ENCODE data around the gene ATP5F1D. TPM values are rescaled to one million over a fixed set of nuclear protein-coding genes. Genes with fewer than 3 reads are reported as not detected.

Gene ATP5F1D
- total and polyA plus RNA-seq, 2 of the 13 experiments (the other 11 are each of a cell fraction or from before 2014, with no cell fraction given): 39.4 to 78.7 TPM

DNA sequence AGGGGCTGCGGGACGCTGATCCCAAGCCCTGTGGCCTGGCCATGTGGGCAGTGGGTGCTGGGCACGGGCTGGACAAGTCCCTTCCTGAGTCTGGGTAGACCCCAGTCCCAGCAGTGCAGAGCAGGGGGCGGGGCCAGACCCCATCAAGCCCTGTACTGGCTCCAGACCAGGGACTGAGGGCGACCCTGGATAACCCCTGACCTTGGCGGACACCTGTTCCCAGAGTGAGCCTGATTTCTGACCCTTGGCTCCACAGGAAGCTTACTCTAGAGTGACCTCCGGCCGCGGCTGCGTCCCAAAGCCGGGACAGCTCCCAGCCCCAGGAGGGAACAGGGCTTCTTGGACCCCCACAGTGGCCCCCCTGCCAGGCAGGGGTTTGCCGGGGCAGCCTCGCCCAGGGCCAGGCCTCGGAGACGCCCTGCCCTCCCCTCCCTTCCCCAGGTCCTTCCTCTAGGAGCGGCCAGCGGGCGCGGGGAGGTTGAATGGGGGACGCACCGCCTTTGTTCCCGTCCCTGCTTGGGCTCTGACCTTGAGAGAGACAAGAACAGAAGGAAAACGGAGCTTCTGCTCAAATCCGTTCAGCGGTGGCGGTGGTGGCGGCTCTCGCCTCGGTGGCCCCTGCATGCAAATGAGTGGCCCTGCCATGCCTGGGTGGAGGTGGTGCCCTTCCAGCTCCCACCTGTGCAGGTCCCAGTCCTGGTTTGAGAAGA is 41.8 kb downstream of the ATP5F1D start (continued):
- TF ChIP-seq, protein P1, sequence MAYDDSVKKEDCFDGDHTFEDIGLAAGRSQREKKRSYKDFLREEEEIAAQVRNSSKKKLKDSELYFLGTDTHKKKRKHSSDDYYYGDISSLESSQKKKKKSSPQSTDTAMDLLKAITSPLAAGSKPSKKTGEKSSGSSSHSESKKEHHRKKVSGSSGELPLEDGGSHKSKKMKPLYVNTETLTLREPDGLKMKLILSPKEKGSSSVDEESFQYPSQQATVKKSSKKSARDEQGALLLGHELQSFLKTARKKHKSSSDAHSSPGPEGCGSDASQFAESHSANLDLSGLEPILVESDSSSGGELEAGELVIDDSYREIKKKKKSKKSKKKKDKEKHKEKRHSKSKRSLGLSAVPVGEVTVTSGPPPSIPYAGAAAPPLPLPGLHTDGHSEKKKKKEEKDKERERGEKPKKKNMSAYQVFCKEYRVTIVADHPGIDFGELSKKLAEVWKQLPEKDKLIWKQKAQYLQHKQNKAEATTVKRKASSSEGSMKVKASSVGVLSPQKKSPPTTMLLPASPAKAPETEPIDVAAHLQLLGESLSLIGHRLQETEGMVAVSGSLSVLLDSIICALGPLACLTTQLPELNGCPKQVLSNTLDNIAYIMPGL (CRISPR knock-in tag; IDR thresholded peaks at IDR 0.05; ENCODE audit: borderline replicate concordance in 1 of 2, low read depth in 1 of 2): peak in 1 of 2 experiments; percentile 55; a peak in 2 of 4 replicates
- TF ChIP-seq ZKSCAN8 (CRISPR knock-in tag; IDR thresholded peaks at IDR 0.05; ENCODE audit: borderline replicate concordance) (no peak), NR2F2 (IDR thresholded peaks at IDR 0.05; ENCODE audit: borderline replicate concordance, low read depth) (peak; percentile 93), ATAD3A (CRISPR knock-in tag; IDR thresholded peaks at IDR 0.05) (no peak), YY1 (IDR thresholded peaks at IDR 0.05; ENCODE audit: insufficient read depth, insufficient replicate concordance, low read depth, low read length) (peak; percentile 38), ZNF264 (CRISPR knock-in tag; IDR thresholded peaks at IDR 0.05) (no peak), RCOR2 (CRISPR knock-in tag; IDR thresholded peaks at IDR 0.05) (0 out of 2 replicates have a peak, but pooled peaks have one; percentile 47), ZBTB7A (CRISPR knock-in tag; IDR thresholded peaks at IDR 0.05) (peak; percentile 86), FOXJ3 (CRISPR knock-in tag; IDR thresholded peaks at IDR 0.05; ENCODE audit: borderline replicate concordance) (0 out of 2 replicates have a peak, but pooled peaks have one; percentile 19), ZNF350 (CRISPR knock-in tag; IDR thresholded peaks at IDR 0.05; ENCODE audit: borderline replicate concordance, low read depth) (peak; percentile 42; the same call in 1 of the 2 replicates), GABPB1 (CRISPR knock-in tag; IDR thresholded peaks at IDR 0.05) (peak; percentile 71; the same call in 1 of the 2 replicates), NR1H2 (CRISPR knock-in tag; IDR thresholded peaks at IDR 0.05; ENCODE audit: borderline replicate concordance, low read depth) (peak; percentile 94; the same call in 1 of the 2 replicates), POLR2G (IDR thresholded peaks at IDR 0.05; ENCODE audit: low read depth, low read length) (no peak; the same call in 1 of the 2 replicates), AGO2 (optimal IDR thresholded peaks at IDR 0.05; ENCODE audit: low read depth, low read length) (peak; percentile 10), CBX1 (IDR thresholded peaks at IDR 0.05; ENCODE audit: low read depth) (no peak), HMG20A (CRISPR knock-in tag; IDR thresholded peaks at IDR 0.05; ENCODE audit: borderline replicate concordance) (peak; percentile 55; the same call in 1 of the 2 replicates), DR1 (CRISPR knock-in tag; IDR thresholded peaks at IDR 0.05) (0 out of 2 replicates have a peak, but pooled peaks have one; percentile 12), ZBTB38 (CRISPR knock-in tag; IDR thresholded peaks at IDR 0.05) (no peak), ZC3H13 (CRISPR knock-in tag; IDR thresholded peaks at IDR 0.05) (no peak), HNRNPH1 (optimal IDR thresholded peaks at IDR 0.05; ENCODE audit: low read depth, low read length) (no peak), ESRRA (CRISPR knock-in tag; IDR thresholded peaks at IDR 0.05; ENCODE audit: low read depth) (peak; percentile 97)
- TF ChIP-seq, protein P2, sequence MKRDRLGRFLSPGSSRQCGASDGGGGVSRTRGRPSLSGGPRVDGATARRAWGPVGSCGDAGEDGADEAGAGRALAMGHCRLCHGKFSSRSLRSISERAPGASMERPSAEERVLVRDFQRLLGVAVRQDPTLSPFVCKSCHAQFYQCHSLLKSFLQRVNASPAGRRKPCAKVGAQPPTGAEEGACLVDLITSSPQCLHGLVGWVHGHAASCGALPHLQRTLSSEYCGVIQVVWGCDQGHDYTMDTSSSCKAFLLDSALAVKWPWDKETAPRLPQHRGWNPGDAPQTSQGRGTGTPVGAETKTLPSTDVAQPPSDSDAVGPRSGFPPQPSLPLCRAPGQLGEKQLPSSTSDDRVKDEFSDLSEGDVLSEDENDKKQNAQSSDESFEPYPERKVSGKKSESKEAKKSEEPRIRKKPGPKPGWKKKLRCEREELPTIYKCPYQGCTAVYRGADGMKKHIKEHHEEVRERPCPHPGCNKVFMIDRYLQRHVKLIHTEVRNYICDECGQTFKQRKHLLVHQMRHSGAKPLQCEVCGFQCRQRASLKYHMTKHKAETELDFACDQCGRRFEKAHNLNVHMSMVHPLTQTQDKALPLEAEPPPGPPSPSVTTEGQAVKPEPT (CRISPR knock-in tag; IDR thresholded peaks at IDR 0.05; ENCODE audit: low read depth): no peak
- TF ChIP-seq, protein P3, sequence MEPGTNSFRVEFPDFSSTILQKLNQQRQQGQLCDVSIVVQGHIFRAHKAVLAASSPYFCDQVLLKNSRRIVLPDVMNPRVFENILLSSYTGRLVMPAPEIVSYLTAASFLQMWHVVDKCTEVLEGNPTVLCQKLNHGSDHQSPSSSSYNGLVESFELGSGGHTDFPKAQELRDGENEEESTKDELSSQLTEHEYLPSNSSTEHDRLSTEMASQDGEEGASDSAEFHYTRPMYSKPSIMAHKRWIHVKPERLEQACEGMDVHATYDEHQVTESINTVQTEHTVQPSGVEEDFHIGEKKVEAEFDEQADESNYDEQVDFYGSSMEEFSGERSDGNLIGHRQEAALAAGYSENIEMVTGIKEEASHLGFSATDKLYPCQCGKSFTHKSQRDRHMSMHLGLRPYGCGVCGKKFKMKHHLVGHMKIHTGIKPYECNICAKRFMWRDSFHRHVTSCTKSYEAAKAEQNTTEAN (CRISPR knock-in tag; conservative IDR thresholded peaks at IDR 0.05): 0 out of 2 replicates have a peak, but pooled peaks have one; percentile 23
- TF ChIP-seq, protein P4, sequence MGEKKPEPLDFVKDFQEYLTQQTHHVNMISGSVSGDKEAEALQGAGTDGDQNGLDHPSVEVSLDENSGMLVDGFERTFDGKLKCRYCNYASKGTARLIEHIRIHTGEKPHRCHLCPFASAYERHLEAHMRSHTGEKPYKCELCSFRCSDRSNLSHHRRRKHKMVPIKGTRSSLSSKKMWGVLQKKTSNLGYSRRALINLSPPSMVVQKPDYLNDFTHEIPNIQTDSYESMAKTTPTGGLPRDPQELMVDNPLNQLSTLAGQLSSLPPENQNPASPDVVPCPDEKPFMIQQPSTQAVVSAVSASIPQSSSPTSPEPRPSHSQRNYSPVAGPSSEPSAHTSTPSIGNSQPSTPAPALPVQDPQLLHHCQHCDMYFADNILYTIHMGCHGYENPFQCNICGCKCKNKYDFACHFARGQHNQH (CRISPR knock-in tag; IDR thresholded peaks at IDR 0.05): no peak

All from HepG2 (cell line).